Suprapubic skin (tissue), 4 donors: Measurements from ENCODE around the gene KRT72. TPM values are rescaled to one million over a fixed set of nuclear protein-coding genes. Genes with fewer than 3 reads are reported as not detected.

ENCODE experiments used
- DNase-seq, 2 donors: peaks; one replicate each; pipeline ENCODE4 v3.0.0-alpha.2; 2019; ENCODE audit warnings: low spot score in 2 of 2
- H3K27ac ChIP-seq: fragments of 200-600 bp; sonication (generic); one replicate; pipeline ENCODE4 v1.5.1; 2019
- H3K27me3 ChIP-seq: fragments of 200-600 bp; sonication (generic); one replicate; pipeline ENCODE4 v1.5.1; 2019
- H3K36me3 ChIP-seq: fragments of 200-600 bp; sonication (generic); one replicate; pipeline ENCODE4 v1.5.1; 2019
- H3K4me1 ChIP-seq: fragments of 200-600 bp; sonication (generic); one replicate; pipeline ENCODE4 v1.5.1; 2019
- H3K4me3 ChIP-seq: fragments of 200-600 bp; sonication (generic); one replicate; pipeline ENCODE4 v1.5.1; 2019; ENCODE audit warnings: mild to moderate bottlenecking
- H3K9me3 ChIP-seq: fragments of 200-600 bp; sonication (generic); one replicate; pipeline ENCODE4 v1.5.1; 2019
- CTCF ChIP-seq, 2 donors: fragments of 200-600 bp in 1 of 2; fragments of 450-650 bp in 1 of 2; sonication (generic) in 1 of 2; IDR thresholded peaks; one replicate each; pipeline ENCODE4 v1.5.1; 2016 to 2019; ENCODE audit warnings: antibody characterized with exemption in 2 of 2, mild to moderate bottlenecking in 1 of 2, moderate library complexity in 1 of 2
- EP300 ChIP-seq: sonication (generic); formaldehyde crosslinking; IDR thresholded peaks from one replicate; pipeline ENCODE4 v1.6.1; 2017; ENCODE audit warnings: antibody characterized with exemption
- POLR2A ChIP-seq, 2 donors: fragments of 450-650 bp; IDR thresholded peaks; one replicate each; pipeline ENCODE4 v1.6.1; 2017; ENCODE audit warnings: antibody characterized with exemption in 2 of 2, mild to moderate bottlenecking in 2 of 2, moderate library complexity in 2 of 2
- POLR2AphosphoS5 ChIP-seq, 3 donors: sonication (generic); formaldehyde crosslinking; IDR thresholded peaks; one replicate each; pipeline ENCODE4 v1.6.1; 2017; ENCODE audit warnings: antibody characterized with exemption in 3 of 3
- WGBS: methylation state at CpG from one replicate; pipeline ENCODE4 v1.1.5; 2018; 5-methylcytosine and 5-hydroxymethylcytosine counted together
- total RNA-seq, 4 donors: library from RNA; depleted of rRNA; stranded (reverse); fragments of >200 nt; gene quantifications; one replicate each; pipeline ENCODE4 v1.1.0, GENCODE V29; 2016

KRT72 gene
- total RNA-seq, 4 donors from 2014 or later, result 2.0 to 19.2 (median 8.8) TPM

- H3K27me3 ChIP-seq, result peaks cover 6% of the 10 kb centered on the region
- no peak for DNase-seq
- no peak overlapping the region for H3K27ac ChIP-seq
- H3K9me3 ChIP-seq, result no peaks in the 10 kb centered on the region
- no peaks in the 10 kb centered on the region for H3K4me1 ChIP-seq
- no peak for TF ChIP-seq CTCF (IDR thresholded peaks at IDR 0.05)
- TF ChIP-seq POLR2AphosphoS5 (IDR thresholded peaks at IDR 0.05), result no peak
- no peak for TF ChIP-seq POLR2A (IDR thresholded peaks at IDR 0.05)
- no peak for TF ChIP-seq EP300
- H3K36me3 ChIP-seq, result no peaks in the 10 kb centered on the region
- no peak overlapping the region for H3K4me3 ChIP-seq
- 94% methylated on average over 4 of the region's 6 CpGs for WGBS
Observed at GRCh38 chr12:52590021-52590420, 11.2 kb downstream of the KRT72 start.

GRCh38 chr12:52587563-52587962 lies 13.7 kb downstream of the KRT72 start:
- WGBS, result 96% methylated on average over 15 of the region's 17 CpGs
- no peaks in the 10 kb centered on the region for H3K9me3 ChIP-seq
- peaks cover 8% of the 10 kb centered on the region for H3K4me1 ChIP-seq
- peaks cover 4% of the 10 kb centered on the region for H3K27me3 ChIP-seq
- no peak overlapping the region for H3K27ac ChIP-seq
- H3K36me3 ChIP-seq, result no peaks in the 10 kb centered on the region
- no peak overlapping the region for H3K4me3 ChIP-seq
- DNase-seq, result no peak
- TF ChIP-seq EP300, result no peak
- TF ChIP-seq POLR2A (IDR thresholded peaks at IDR 0.05), result no peak
- no peak for TF ChIP-seq CTCF (IDR thresholded peaks at IDR 0.05)
- TF ChIP-seq POLR2AphosphoS5 (IDR thresholded peaks at IDR 0.05), result no peak

GRCh38 chr12:52585946-52586345 lies 15.3 kb downstream of the KRT72 start:
- Histone ChIP-seq H3K4me1 (peaks cover 24% of the 10 kb centered on the region), H3K27ac (no peak overlapping the region), H3K36me3 (no peaks in the 10 kb centered on the region), H3K4me3 (no peak overlapping the region), H3K27me3 (no peaks in the 10 kb centered on the region), H3K9me3 (no peaks in the 10 kb centered on the region)
- TF ChIP-seq EP300, result no peak
- no peak for TF ChIP-seq POLR2A (IDR thresholded peaks at IDR 0.05)
- no peak for TF ChIP-seq CTCF (IDR thresholded peaks at IDR 0.05)
- TF ChIP-seq POLR2AphosphoS5 (IDR thresholded peaks at IDR 0.05), result no peak
- WGBS, result 79% methylated on average over 9 of the region's 9 CpGs
- DNase-seq, result no peak

GRCh38 chr12:52585066-52585465 lies 16.2 kb downstream of the KRT72 start:
- Histone ChIP-seq H3K27me3 (no peaks in the 10 kb centered on the region), H3K9me3 (no peaks in the 10 kb centered on the region), H3K4me1 (peaks cover 31% of the 10 kb centered on the region), H3K4me3 (no peak overlapping the region), H3K36me3 (no peaks in the 10 kb centered on the region), H3K27ac (no peak overlapping the region)
- TF ChIP-seq POLR2AphosphoS5 (IDR thresholded peaks at IDR 0.05), result no peak
- no peak for DNase-seq
- 94% methylated on average over 3 of the region's 3 CpGs for WGBS

GRCh38 chr12:52584156-52584682 lies 17.0 kb downstream of the KRT72 start:
- H3K4me1 ChIP-seq, result peaks cover 35% of the 10 kb centered on the region
- H3K36me3 ChIP-seq, result no peaks in the 10 kb centered on the region
- TF ChIP-seq CTCF (IDR thresholded peaks at IDR 0.05) (no peak), POLR2AphosphoS5 (IDR thresholded peaks at IDR 0.05) (no peak), POLR2A (IDR thresholded peaks at IDR 0.05) (no peak), EP300 (no peak)
- peak in 1 of 2 donors; percentile 58 for DNase-seq
- no peaks in the 10 kb centered on the region for H3K9me3 ChIP-seq
- 97% methylated on average over 9 of the region's 9 CpGs for WGBS
- no peak overlapping the region for H3K27ac ChIP-seq
- H3K27me3 ChIP-seq, result no peaks in the 10 kb centered on the region
- no peak overlapping the region for H3K4me3 ChIP-seq

GRCh38 chr12:52582971-52583456 lies 18.2 kb downstream of the KRT72 start:
- Histone ChIP-seq H3K27me3 (no peaks in the 10 kb centered on the region), H3K27ac (peak overlapping the region; percentile 74), H3K36me3 (no peaks in the 10 kb centered on the region), H3K9me3 (no peaks in the 10 kb centered on the region), H3K4me1 (peaks cover 42% of the 10 kb centered on the region), H3K4me3 (no peak overlapping the region)
- TF ChIP-seq POLR2A (IDR thresholded peaks at IDR 0.05) (no peak), CTCF (IDR thresholded peaks at IDR 0.05) (peak; percentile 55 to 73)
- WGBS, result 9% methylated on average over 7 of the region's 7 CpGs
- DNase-seq, result no peak
